HepG2 (cell line): ENCODE data around the gene ADI1. TPM values are rescaled to one million over a fixed set of nuclear protein-coding genes. Genes with fewer than 3 reads are reported as not detected.

ENCODE experiments used
- ARNT2 ChIP-seq: sonication (generic); formaldehyde crosslinking; IDR thresholded peaks from 2 replicates; pipeline ENCODE4 v1.8.0; 2022; ENCODE audit warnings: mild to moderate bottlenecking, low read depth, missing genetic modification reagents, moderate library complexity
- BRD4 ChIP-seq: sonication (generic); formaldehyde crosslinking; IDR thresholded peaks from 2 replicates; pipeline ENCODE4 v1.4.0; 2020; ENCODE audit warnings: missing genetic modification reagents
- ELF1 ChIP-seq: sonication (generic); formaldehyde crosslinking; IDR thresholded peaks from 2 replicates; pipeline ENCODE4 v1.4.0; 2020; ENCODE audit warnings: missing genetic modification reagents
- HMGXB3 ChIP-seq: sonication (generic); formaldehyde crosslinking; IDR thresholded peaks from 2 replicates; pipeline ENCODE4 v1.4.0; 2020; ENCODE audit warnings: missing genetic modification reagents, borderline replicate concordance
- KLF16 ChIP-seq, 2 experiments: sonication (generic) in 1 of 2; formaldehyde crosslinking in 1 of 2; IDR thresholded peaks; 2 replicates each; pipeline versions ENCODE4 v1.6.1 to v1.8.0; 2016 to 2023; ENCODE audit warnings: missing genetic modification reagents in 2 of 2, missing compliant biosample characterization in 1 of 2
- PPARG ChIP-seq: conservative IDR thresholded peaks from 2 replicates; pipeline ENCODE4 v1.6.1; 2016; ENCODE audit warnings: missing biosample characterization, missing genetic modification reagents
- REST ChIP-seq, 2 experiments: IDR thresholded peaks; 2 replicates each; pipeline ENCODE4 v1.6.1; 2011 to 2012; ENCODE audit warnings: low read length in 2 of 2, borderline replicate concordance in 1 of 2, low read depth in 1 of 2, mild to moderate bottlenecking in 1 of 2, moderate library complexity in 1 of 2
- SMAD9 ChIP-seq: sonication (generic); formaldehyde crosslinking; IDR thresholded peaks from 2 replicates; pipeline ENCODE4 v1.5.1; 2020; ENCODE audit warnings: mild to moderate bottlenecking, missing genetic modification reagents
- YEATS2 ChIP-seq: sonication (generic); formaldehyde crosslinking; IDR thresholded peaks from 2 replicates; pipeline ENCODE4 v1.4.0; 2020; ENCODE audit warnings: missing genetic modification reagents, borderline replicate concordance
- ZNF281 ChIP-seq: sonication (generic); formaldehyde crosslinking; IDR thresholded peaks from 2 replicates; pipeline ENCODE4 v1.4.0; 2020; ENCODE audit warnings: missing genetic modification reagents, borderline replicate concordance
- ZNF644 ChIP-seq: IDR thresholded peaks from 2 replicates; pipeline ENCODE4 v1.6.1; 2016; ENCODE audit warnings: low read depth
- polyA plus RNA-seq, 8 experiments: library from polyadenylated mRNA; depleted of rRNA in 3 of 8; stranded (reverse) in 7 of 8; unstranded in 1 of 8; fragments of >200 nt; fragmentation: Illumina TruSeq in 4 of 8; extraction: Trizol in 4 of 8; gene quantifications; 2 replicates each; pipeline versions ENCODE4 v1.2.1 to v1.2.3, GENCODE V29; 2011 to 2016; ENCODE audit warnings: low read depth in 4 of 8, missing spikeins in 1 of 8, mixed read lengths in 1 of 8; ENCODE audit not compliant: insufficient read depth in 1 of 8
- total RNA-seq, 5 experiments: library from RNA; depleted of rRNA; stranded (reverse); fragments of >200 nt; fragmentation: Illumina TruSeq; extraction: Trizol; gene quantifications; 2 replicates each; pipeline ENCODE4 v1.2.3, GENCODE V29; 2016; ENCODE audit warnings: low read depth in 1 of 5

The ADI1 gene
- total and polyA plus RNA-seq, 2 of the 13 experiments (the other 11 are each of a cell fraction or from before 2014, with no cell fraction given): 28.7 to 123 TPM

- TF ChIP-seq ZNF281 (CRISPR knock-in tag) (peak; percentile 43), ZNF644 (no peak), PPARG (peak; percentile 82), SMAD9 (no peak; the same call in 1 of the 2 replicates), ARNT2 (CRISPR knock-in tag) (peak; percentile 97), BRD4 (peak; percentile 38; the same call in 1 of the 2 replicates), ELF1 (CRISPR knock-in tag) (peak; percentile 43), KLF16 (CRISPR knock-in tag; IDR thresholded peaks at IDR 0.05) (peak in 1 of 2 experiments; percentile 88; a peak in 2 of 4 replicates), REST (IDR thresholded peaks at IDR 0.05; ENCODE audit: borderline replicate concordance in 1 of 2, low read depth in 1 of 2, low read length in 2 of 2) (peak in 1 of 2 experiments; percentile 38; a peak in 1 of 4 replicates), HMGXB3 (CRISPR knock-in tag) (0 out of 2 replicates have a peak, but pooled peaks have one; percentile 53), YEATS2 (CRISPR knock-in tag) (peak; percentile 64)
Measured at GRCh38 chr2:3519255-3520205, at the start of gene ADI1 (continued).
